GM12878 (cell line): ENCODE data around the gene SKIC8.

Experiments used
- CTCF ChIP-seq, 3 experiments: IDR thresholded peaks in 2 of 3; conservative IDR thresholded peaks in 1 of 3; 2 replicates each; pipeline ENCODE4 v1.5.1; 2011; ENCODE audit warnings: low read depth in 3 of 3, low read length in 3 of 3, mild to moderate bottlenecking in 3 of 3, control low read depth in 2 of 3, moderate library complexity in 2 of 3, inconsistent platforms in 1 of 3, mixed read lengths in 1 of 3; ENCODE audit not compliant: control insufficient read depth in 2 of 3, insufficient read depth in 1 of 3; ENCODE audit errors: extremely low read depth in 1 of 3
- RAD51 ChIP-seq: fragments of 450-650 bp; IDR thresholded peaks from 2 replicates; pipeline ENCODE4 v1.6.1; 2016; ENCODE audit warnings: moderate library complexity, mild to moderate bottlenecking, inconsistent platforms

DNA sequence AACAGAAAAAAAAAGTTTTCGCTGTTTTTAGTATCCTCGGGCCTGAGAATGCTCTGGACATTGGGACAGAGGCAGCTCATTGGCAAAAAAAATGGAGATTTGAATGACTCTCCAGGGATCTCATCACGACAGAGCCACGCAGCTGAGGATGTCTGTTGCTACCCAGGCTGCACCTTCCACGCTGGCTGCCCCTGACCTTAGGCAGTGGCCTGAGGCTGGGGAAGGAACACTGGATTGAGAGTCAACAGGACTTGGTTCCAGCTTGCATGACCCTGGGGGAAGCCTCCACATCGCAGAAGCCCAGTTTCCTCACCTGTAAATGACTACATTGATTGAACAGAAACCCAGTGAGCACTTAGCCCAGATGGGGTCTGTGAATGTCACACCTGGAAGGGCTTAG, 56.4 kb downstream of the SKIC8 start:
- TF ChIP-seq CTCF (IDR thresholded peaks at IDR 0.05 in 2 of 3, conservative IDR thresholded peaks at IDR 0.05 in 1 of 3; ENCODE audit: control insufficient read depth in 2 of 3, extremely low read depth in 1 of 3, insufficient read depth in 1 of 3, low read depth in 3 of 3, low read length in 3 of 3) (no peak), RAD51 (no peak)
